ENCODE data around the gene SLC26A6. TPM values are rescaled to one million over a fixed set of nuclear protein-coding genes. Genes with fewer than 3 reads are reported as not detected.

The SLC26A6 gene
- total RNA-seq, 6 donors from 2014 or later, result 10.5 to 66.0 (median 20.4) TPM

DNA sequence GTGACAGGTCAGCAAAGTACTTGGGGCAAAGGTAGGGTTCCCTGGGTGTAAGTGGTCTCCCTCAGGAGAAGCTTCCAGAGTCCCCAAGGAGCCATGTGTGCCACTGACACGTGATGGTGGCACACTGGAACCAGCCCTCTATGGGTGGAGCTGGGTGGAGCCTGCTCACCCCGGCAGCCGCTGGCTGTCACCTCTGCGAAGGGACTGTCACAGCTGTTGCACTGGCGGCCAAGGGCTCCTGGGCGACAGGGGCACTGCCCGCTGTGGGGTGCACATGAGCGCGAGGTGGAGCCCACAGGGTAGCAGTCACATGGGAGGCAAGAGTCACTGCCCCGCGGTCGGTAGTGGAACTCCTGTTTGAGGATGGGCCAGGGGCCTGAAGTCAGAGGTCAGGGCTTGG is 15.5 kb upstream of the SLC26A6 start:
- Histone ChIP-seq H3K9me3 (no peaks in the 10 kb centered on the region), H3K27me3 (no peaks in the 10 kb centered on the region), H3K4me3 (no peak overlapping the region), H3K36me3 (no peaks in the 10 kb centered on the region), H3K27ac (no peak overlapping the region), H3K4me1 (peaks cover 5% of the 10 kb centered on the region in 4 donors)
- DNase-seq, result peak in 1 of 2 donors; percentile 69
- ATAC-seq (ENCODE audit: low FRiP score in 2 of 2), result no peak
- 85 to 88% methylated on average over 3 to 12 of the region's 12 CpGs for WGBS, 2 donors
- no peak for TF ChIP-seq CTCF (IDR thresholded peaks at IDR 0.05)
- no peak for TF ChIP-seq POLR2A (IDR thresholded peaks at IDR 0.05)
- no peak for TF ChIP-seq EP300 (IDR thresholded peaks at IDR 0.05)
- no peak for TF ChIP-seq POLR2AphosphoS5 (IDR thresholded peaks at IDR 0.05)

DNA sequence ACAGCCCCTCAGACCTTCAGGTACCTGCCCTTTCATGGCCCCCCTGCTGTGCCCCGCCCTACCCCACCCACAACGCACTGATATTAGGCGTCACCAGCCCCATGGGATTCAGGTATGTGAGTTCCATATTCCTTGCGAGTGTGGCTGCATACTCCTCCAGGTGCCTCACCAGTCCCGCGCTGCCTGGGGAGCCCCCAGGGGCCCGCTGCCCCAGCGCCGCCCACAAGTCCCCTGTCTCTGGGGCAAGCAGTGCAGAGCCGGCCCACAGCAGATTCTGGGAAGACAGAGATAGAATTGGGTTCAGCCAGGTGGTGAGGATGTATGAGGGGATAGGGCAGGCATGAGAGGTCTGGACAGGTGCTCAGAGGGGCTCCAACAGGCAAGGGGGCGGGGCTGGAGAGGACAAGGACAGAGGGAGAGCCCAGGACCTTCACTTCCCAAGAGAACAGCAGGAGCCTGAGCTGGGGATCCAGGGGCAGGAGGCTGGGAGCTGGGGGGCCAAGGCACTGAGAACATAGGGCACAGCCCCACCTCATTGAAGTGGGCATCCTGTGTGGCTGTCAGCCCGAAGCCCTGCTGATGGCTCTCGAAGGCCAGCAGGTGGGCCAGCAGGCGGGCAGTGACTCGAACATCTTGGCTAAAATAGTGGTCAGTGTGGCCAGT is 13.1 kb upstream of the SLC26A6 start:
- 91 to 93% methylated on average over 11 to 13 of the region's 15 CpGs for WGBS, 2 donors
- peak in 1 of 2 donors; percentile 77 for DNase-seq
- no peaks in the 10 kb centered on the region for H3K27me3 ChIP-seq
- H3K36me3 ChIP-seq, result no peaks in the 10 kb centered on the region
- no peak overlapping the region for H3K4me3 ChIP-seq
- ATAC-seq (ENCODE audit: low FRiP score in 2 of 2), result no peak
- no peak overlapping the region for H3K27ac ChIP-seq
- TF ChIP-seq CTCF (IDR thresholded peaks at IDR 0.05), result no peak
- TF ChIP-seq EP300 (IDR thresholded peaks at IDR 0.05), result no peak
- no peak for TF ChIP-seq POLR2AphosphoS5 (IDR thresholded peaks at IDR 0.05)
- no peak for TF ChIP-seq POLR2A (IDR thresholded peaks at IDR 0.05)
- H3K9me3 ChIP-seq, result no peaks in the 10 kb centered on the region
- no peaks in the 10 kb centered on the region for H3K4me1 ChIP-seq

DNA sequence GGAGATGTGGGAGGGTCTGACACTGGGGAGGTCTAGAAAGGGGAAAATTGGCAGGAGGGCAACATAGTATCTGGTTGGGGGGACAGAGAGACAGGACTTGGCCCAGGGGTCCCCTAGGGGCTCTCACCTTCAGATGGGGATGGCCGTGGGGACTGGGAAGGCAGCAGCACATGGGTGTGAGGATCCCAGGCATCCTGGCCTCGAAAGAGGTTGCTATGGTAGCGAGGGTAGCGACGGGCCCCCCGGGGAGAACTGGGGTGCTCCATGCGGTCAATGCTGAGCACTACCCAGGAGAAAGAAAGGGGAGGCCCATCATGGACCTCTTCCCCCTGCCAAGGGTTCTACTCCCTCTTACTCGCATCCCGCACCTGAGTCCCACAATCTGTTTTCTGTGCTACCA is 12.5 kb upstream of the SLC26A6 start:
- TF ChIP-seq EP300 (IDR thresholded peaks at IDR 0.05), result no peak
- no peak for TF ChIP-seq POLR2A (IDR thresholded peaks at IDR 0.05)
- no peak for TF ChIP-seq CTCF (IDR thresholded peaks at IDR 0.05)
- no peak for TF ChIP-seq POLR2AphosphoS5 (IDR thresholded peaks at IDR 0.05)
- Histone ChIP-seq H3K4me1 (no peaks in the 10 kb centered on the region), H3K27ac (no peak overlapping the region), H3K27me3 (no peaks in the 10 kb centered on the region), H3K9me3 (no peaks in the 10 kb centered on the region), H3K36me3 (no peaks in the 10 kb centered on the region), H3K4me3 (no peak overlapping the region)
- no peak for DNase-seq
- WGBS, 2 donors, result 88 to 90% methylated on average over 9 of the region's 9 CpGs
- ATAC-seq (ENCODE audit: low FRiP score in 2 of 2), result no peak

DNA sequence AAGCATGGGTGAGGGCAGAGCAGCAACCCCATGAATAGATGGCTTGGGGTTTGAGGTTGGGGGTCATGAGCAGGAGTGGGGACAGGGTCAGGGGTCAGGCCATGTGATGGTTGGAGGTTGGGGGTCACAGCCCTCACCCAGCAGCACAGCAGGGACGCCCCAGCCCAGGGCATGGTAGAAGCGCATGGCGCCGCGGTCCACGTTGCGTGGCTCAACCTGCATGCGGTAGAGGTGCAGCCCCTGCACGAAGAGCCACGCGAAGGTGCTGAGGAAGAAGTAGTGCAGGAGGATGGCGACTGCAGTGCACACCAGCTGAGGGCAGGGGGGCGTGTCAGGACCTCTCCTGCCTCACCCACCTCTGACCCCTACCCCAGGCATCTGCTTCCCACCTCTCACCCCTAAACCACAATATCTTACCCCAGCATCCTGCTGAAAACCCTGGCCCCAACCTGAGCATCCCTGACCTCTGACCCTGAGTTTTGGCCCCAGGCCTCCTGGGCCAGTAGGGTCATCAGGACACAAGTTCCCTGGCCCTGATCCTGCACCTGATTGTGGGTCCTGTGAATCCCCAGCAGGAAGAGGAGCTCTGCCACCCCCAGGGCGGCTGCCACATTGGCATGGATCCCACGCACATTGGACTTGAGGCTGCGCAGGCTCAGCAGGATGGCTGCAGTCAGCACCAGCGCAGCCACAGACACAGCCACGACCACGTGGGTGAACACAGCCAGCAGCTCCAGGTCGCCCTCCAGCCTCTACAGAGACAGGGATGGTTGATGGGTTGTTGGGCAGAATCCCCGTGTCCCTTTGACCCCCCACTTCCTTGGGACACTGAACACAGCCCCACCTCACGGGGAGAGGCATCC is 9.9 kb upstream of the SLC26A6 start:
- no peak for ATAC-seq (ENCODE audit: low FRiP score in 2 of 2)
- Histone ChIP-seq H3K4me3 (no peak overlapping the region), H3K4me1 (no peaks in the 10 kb centered on the region), H3K9me3 (no peaks in the 10 kb centered on the region), H3K27me3 (no peaks in the 10 kb centered on the region), H3K27ac (no peak overlapping the region), H3K36me3 (no peaks in the 10 kb centered on the region)
- peak in 1 of 2 donors; percentile 78 for DNase-seq
- WGBS, 2 donors, result 85 to 92% methylated on average over 15 to 20 of the region's 22 CpGs
- TF ChIP-seq POLR2A (IDR thresholded peaks at IDR 0.05) (no peak), EP300 (IDR thresholded peaks at IDR 0.05) (no peak), POLR2AphosphoS5 (IDR thresholded peaks at IDR 0.05) (no peak), CTCF (IDR thresholded peaks at IDR 0.05) (no peak)

Measured in upper lobe of left lung (tissue), 6 donors.